ENCODE results near the gene ODC1.

DNA sequence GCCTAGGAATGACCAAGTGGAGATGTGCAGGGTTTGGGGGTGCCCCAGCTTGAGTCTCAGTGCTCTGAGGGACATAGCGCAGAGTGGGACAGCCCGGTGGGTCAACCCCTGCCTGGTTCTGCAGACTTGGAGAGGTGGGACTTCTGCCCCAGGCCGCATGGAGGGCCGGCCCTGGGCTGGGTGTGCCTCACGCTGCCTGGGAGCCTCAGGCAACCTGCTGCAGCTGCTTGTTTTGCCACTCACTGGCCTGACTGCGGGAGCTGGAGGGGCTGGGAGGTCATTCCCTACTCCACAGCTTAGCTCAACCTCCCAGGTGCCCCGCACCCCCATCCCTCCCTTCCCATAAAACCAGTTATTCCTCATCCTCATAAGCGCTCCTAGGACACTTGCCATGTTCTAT, 33.1 kb downstream of the ODC1 start:
- TF ChIP-seq FOXM1 (IDR thresholded peaks at IDR 0.05; ENCODE audit: borderline replicate concordance), result no peak
- no peak for TF ChIP-seq SUZ12 (IDR thresholded peaks at IDR 0.05)
- TF ChIP-seq ELF4 (IDR thresholded peaks at IDR 0.05), result no peak
- no peak for TF ChIP-seq TARDBP (IDR thresholded peaks at IDR 0.05)
- TF ChIP-seq LEF1 (IDR thresholded peaks at IDR 0.05; ENCODE audit: borderline replicate concordance), result no peak
- TF ChIP-seq, protein P1, sequence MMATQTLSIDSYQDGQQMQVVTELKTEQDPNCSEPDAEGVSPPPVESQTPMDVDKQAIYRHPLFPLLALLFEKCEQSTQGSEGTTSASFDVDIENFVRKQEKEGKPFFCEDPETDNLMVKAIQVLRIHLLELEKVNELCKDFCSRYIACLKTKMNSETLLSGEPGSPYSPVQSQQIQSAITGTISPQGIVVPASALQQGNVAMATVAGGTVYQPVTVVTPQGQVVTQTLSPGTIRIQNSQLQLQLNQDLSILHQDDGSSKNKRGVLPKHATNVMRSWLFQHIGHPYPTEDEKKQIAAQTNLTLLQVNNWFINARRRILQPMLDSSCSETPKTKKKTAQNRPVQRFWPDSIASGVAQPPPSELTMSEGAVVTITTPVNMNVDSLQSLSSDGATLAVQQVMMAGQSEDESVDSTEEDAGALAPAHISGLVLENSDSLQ (IDR thresholded peaks at IDR 0.05), result no peak
- no peak for TF ChIP-seq FOXA1 (IDR thresholded peaks at IDR 0.05)
- TF ChIP-seq SP1 (IDR thresholded peaks at IDR 0.05), result no peak
- no peak for TF ChIP-seq ZNF384 (IDR thresholded peaks at IDR 0.05)
- TF ChIP-seq L3MBTL2 (conservative IDR thresholded peaks at IDR 0.05), result no peak
- no peak for TF ChIP-seq BHLHE40 (IDR thresholded peaks at IDR 0.05; ENCODE audit: borderline replicate concordance)
- TF ChIP-seq ARNT (IDR thresholded peaks at IDR 0.05), result no peak
- TF ChIP-seq CTBP1 (IDR thresholded peaks at IDR 0.05; ENCODE audit: borderline replicate concordance), result no peak
- TF ChIP-seq NFRKB (IDR thresholded peaks at IDR 0.05), result no peak

Measured in HEK293T (cell line).